22Rv1 (cell line): ENCODE results near the gene MN1.

Source experiments
- ZFX ChIP-seq: fragments of 450-650 bp; IDR thresholded peaks from 2 replicates; pipeline ENCODE4 v1.6.1; 2017; ENCODE audit warnings: antibody characterized with exemption, borderline replicate concordance
- TF ChIP-seq, protein P1 (sequence below): fragments of 450-650 bp; IDR thresholded peaks from 2 replicates; pipeline ENCODE4 v1.5.1; 2017; ENCODE audit warnings: mild to moderate bottlenecking

GRCh38 chr22:27816552-27816951 lies 15.0 kb upstream of the MN1 start:
- TF ChIP-seq, protein P1, sequence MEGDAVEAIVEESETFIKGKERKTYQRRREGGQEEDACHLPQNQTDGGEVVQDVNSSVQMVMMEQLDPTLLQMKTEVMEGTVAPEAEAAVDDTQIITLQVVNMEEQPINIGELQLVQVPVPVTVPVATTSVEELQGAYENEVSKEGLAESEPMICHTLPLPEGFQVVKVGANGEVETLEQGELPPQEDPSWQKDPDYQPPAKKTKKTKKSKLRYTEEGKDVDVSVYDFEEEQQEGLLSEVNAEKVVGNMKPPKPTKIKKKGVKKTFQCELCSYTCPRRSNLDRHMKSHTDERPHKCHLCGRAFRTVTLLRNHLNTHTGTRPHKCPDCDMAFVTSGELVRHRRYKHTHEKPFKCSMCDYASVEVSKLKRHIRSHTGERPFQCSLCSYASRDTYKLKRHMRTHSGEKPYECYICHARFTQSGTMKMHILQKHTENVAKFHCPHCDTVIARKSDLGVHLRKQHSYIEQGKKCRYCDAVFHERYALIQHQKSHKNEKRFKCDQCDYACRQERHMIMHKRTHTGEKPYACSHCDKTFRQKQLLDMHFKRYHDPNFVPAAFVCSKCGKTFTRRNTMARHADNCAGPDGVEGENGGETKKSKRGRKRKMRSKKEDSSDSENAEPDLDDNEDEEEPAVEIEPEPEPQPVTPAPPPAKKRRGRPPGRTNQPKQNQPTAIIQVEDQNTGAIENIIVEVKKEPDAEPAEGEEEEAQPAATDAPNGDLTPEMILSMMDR = no peak
- TF ChIP-seq ZFX = no peak
